Neuron (in vitro differentiated cells): ENCODE measurements around the gene FOXRED2.
"Not testable (repeated sequence)": the region's sequence is repeated elsewhere in the genome, so short reads cannot be mapped to it uniquely, and the experiment has no call there.

Experiments used
- H2AFZ ChIP-seq: one replicate; pipeline ENCODE4 v1.6.1; 2013; ENCODE audit warnings: low read depth, mild to moderate bottlenecking, inconsistent platforms, low read length, moderate library complexity
- H3K27me3 ChIP-seq: one replicate; pipeline ENCODE4 v1.6.1; 2013; ENCODE audit warnings: low read length; ENCODE audit not compliant: insufficient read depth
- H3K36me3 ChIP-seq: one replicate; pipeline ENCODE4 v1.6.1; 2013; ENCODE audit warnings: low read length; ENCODE audit not compliant: insufficient read depth
- H3K4me1 ChIP-seq: one replicate; pipeline ENCODE4 v1.6.1; 2013; ENCODE audit warnings: low read length; ENCODE audit not compliant: insufficient read depth
- H3K4me3 ChIP-seq: 2 replicates; pipeline ENCODE4 v1.5.1; 2013; ENCODE audit warnings: mild to moderate bottlenecking, low read length, moderate library complexity
- H3K9me3 ChIP-seq: one replicate; pipeline ENCODE4 v1.6.1; 2013; ENCODE audit warnings: low read length

FOXRED2 gene

DNA sequence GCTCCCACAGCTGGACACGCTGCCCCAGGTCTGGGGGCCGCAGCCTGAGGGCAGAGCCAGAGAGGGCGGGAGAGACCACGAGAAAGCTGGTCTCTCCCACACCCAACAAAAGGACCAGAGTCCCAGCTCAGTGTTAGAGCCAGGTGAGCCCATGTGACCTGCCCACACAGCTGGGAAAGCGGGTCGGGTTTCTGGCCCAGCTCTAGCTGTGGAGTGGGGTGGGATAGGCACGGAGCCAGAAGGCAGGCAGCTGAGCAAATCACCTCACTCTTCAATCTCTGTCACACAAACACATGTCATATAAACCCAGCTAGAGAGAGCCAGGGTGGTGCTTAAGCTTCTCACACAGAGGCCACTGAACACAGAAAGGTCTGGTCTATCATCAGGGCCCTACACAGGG lies 29.9 kb upstream of the FOXRED2 start:
- Histone ChIP-seq H3K4me1 (peaks cover 7% of the 10 kb centered on the region), H3K4me3 (no peak overlapping the region), H2AFZ (no peak overlapping the region), H3K36me3 (no peaks in the 10 kb centered on the region), H3K9me3 (no peaks in the 10 kb centered on the region), H3K27me3 (no peaks in the 10 kb centered on the region)

DNA sequence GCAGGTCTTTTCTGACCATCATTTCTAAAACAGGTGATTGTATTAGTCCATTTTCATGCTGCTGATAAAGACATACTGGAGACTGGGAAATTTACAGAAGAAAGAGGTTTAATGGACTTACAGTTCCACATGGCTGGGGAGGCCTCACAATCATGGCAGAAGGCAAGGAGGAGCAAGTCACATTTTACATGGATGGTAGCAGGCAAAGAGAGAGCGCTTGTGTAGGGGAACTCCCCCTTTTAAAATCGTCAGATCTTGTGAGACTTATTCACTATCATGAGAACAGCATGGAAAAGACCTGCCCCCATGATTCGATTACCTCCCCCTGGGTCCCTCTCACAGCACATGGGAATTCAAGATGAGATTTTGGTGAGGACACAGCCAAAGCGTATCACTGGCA lies 26.5 kb upstream of the FOXRED2 start:
- not testable (repeated sequence) for H2AFZ ChIP-seq, H3K4me1 ChIP-seq, H3K9me3 ChIP-seq, H3K27me3 ChIP-seq, H3K4me3 ChIP-seq, H3K36me3 ChIP-seq

DNA sequence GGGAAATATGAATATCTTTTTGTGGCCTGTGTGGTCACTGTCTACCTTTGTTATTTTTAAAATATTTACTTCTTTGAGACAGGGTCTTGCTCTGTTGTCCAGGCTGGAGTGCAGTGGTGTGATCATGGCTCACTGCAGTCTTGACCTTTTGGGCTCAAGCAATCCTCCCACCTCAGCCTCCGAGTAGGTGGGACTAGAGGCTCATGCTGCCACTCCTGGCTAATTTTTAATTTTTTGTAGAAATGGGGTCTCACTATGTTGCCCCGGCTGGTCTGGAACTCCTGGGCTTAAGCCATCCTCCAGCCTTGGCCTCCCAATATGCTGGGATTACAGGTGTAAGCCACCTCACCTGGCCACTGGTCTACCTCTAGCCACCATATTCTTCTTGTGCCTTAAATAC lies 25.6 kb upstream of the FOXRED2 start:
- Histone ChIP-seq H2AFZ (no peak overlapping the region), H3K4me3 (no peak overlapping the region), H3K4me1 (peaks cover 13% of the 10 kb centered on the region), H3K9me3 (no peaks in the 10 kb centered on the region), H3K27me3 (no peaks in the 10 kb centered on the region), H3K36me3 (no peaks in the 10 kb centered on the region)

DNA sequence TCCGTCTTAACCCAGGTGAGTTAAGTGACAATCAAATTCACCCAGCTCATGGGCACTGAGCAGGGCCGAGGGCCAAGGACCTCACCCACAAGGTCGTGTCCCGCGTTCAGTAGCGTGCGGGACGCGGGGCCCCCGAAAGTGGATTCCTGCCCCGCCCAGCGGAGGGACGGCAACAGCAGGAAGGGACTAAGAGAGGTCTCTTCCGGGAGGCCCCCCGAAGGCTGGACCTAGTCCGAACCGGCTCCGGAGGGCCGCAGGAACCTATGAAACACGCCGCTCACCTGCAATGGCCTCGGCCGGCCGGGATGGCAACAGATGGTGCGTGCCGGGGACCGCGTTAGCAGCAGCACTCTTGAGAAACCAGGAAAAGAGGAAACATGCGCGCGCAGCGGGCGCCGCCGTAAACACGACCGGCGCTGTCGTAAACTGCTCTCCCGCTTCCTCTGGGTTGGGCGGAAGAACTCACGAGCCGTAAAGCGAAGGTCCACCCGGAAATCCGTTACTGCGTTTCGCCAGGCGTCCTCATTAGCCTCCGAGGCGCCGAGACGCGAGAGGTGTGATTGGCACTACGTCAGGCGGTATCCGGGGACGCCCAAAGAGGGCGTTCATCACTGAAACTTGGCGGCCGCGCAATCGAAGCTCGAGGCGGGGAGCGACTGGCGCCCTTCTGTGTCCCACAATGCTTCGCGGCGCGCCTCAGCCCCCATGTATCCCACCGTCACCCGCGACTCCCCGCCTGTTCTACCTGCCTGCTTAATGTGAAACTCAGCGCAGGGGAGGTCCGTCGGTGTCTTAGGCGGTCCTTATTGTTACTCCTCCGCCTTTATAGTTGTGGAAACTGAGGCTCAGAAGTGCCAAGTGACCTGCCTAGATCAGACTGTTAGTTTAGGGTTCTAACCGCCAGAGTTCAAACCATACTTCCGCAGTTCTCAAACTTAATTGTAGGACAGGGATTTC lies 22.2 kb upstream of the FOXRED2 start, which contains the start of gene EIF3D:
Gene EIF3D, minus strand, starts transcription at position 372 of the 957 bp plus-strand sequence. CDS start 3,045 bp downstream, outside the sequence.
- H3K9me3 ChIP-seq = no peaks in the 10 kb centered on the region
- H3K4me3 ChIP-seq = peak within 1 kb of the TSS; percentile 97
- peak within 1 kb of the TSS; percentile 56 for H2AFZ ChIP-seq
- H3K4me1 ChIP-seq = peaks cover 13% of the 10 kb centered on the region
- peaks cover 28% of the 10 kb centered on the region for H3K36me3 ChIP-seq
- H3K27me3 ChIP-seq = no peaks in the 10 kb centered on the region

DNA sequence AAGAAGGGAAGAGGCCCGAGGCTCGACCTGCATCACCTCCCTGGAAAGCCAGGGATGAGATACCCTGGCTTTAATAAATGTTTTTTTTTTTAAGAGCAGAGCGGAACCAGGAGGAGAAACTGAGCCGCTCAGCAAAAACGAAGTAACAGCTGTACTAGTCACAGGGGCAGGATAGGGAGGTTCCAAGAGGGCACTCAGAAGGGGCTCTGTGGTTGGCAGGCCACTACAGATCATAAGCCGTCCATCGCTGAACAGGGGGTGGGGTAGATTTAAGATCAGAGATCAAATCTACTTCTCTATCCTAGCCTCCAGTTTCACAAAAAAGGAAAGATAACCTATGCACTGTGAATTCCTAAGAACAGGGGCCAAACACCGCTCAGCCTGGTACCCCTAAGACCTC lies 21.5 kb upstream of the FOXRED2 start:
- H3K27me3 ChIP-seq = no peaks in the 10 kb centered on the region
- H3K4me3 ChIP-seq = peak overlapping the region; percentile 97
- H3K9me3 ChIP-seq = no peaks in the 10 kb centered on the region
- peaks cover 13% of the 10 kb centered on the region for H3K4me1 ChIP-seq
- H3K36me3 ChIP-seq = peaks cover 35% of the 10 kb centered on the region
- H2AFZ ChIP-seq = peak overlapping the region; percentile 56

DNA sequence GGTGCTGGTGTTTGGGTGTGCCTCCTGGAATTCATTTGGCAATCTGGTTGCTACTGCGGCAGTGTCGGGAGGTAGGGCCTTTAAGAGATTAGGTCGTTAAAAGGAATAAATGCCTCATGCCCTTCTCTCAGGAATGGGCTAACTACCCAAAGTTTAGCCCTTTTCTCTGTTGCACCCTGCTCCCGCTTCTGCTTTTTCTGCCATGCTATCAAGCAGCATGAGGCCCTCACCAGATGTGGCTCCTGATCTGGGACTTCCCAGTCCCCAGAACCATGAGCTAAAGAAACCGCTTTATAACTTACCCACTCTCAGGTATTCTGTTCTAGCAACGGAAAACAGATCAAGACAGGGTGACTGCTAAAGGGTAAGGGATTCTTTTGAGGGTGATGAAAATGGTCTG lies 15.8 kb upstream of the FOXRED2 start:
- Histone ChIP-seq H3K36me3 (peaks cover 91% of the 10 kb centered on the region), H3K27me3 (no peaks in the 10 kb centered on the region), H3K4me3 (no peak overlapping the region), H2AFZ (no peak overlapping the region), H3K4me1 (no peaks in the 10 kb centered on the region), H3K9me3 (no peaks in the 10 kb centered on the region)

DNA sequence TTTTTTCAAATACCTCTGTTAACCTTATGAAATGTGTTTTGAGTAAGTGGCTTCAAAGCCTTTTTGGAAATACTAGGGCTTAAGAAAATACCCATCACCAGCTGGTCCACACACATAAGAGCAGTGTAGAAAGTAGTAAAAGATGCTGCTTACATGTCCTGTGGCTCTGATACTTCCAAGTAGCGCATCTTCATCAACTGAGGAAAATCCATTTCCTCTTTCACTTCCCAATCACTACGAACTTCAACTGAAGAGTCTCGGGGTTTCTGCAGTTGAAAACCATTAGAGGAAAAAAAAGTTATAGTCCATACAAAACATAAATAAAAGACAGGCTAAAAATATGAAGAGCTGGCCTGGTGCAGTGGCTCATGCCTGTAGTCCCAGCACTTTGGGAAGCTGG lies 13.6 kb upstream of the FOXRED2 start:
- Histone ChIP-seq H3K36me3 (peaks cover 97% of the 10 kb centered on the region), H2AFZ (no peak overlapping the region), H3K27me3 (no peaks in the 10 kb centered on the region), H3K4me1 (no peaks in the 10 kb centered on the region), H3K4me3 (no peak overlapping the region), H3K9me3 (no peaks in the 10 kb centered on the region)

DNA sequence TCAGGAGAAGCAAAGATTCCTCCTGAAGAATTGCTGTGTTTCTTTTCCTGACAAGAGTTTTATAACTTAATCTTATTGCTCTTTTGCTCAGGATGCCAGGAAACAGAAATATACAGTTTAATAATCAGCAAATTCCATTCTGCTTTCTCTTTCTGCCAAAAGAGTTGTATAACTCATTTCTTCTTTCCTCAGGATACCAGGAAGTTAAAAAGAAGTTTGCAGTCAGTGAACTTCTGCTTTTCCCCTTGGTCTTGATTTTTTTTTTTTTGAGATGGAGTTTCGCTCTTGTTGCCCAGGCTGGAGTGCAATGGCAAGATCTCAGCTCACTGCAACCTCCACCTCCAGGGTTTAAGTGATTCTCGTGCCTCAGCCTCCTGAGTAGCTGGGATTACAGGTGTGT lies 13.1 kb upstream of the FOXRED2 start:
- H3K36me3 ChIP-seq = peaks cover 96% of the 10 kb centered on the region

DNA sequence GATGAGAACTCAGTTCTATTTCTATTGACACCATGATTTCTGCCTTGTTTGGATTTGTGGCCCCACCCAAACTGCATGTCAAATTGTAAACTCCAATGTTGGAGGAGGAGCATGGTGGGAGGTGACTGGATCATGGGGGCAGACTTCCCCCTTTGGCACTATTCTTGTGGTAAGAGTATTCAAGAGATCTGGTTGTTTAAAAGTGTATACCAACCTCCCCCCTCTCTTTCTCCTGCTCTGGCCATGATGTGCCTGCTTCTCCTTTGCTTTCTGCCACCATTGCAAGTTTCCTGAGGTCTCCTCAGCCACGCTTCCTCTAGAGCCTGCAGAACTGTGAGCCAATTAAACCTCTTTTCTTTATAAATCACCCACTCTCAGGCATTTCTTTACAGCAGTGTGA lies 7.9 kb upstream of the FOXRED2 start:
- Histone ChIP-seq H3K9me3 (no peaks in the 10 kb centered on the region), H3K27me3 (no peaks in the 10 kb centered on the region), H2AFZ (no peak overlapping the region), H3K4me1 (no peaks in the 10 kb centered on the region), H3K36me3 (peaks cover 89% of the 10 kb centered on the region), H3K4me3 (no peak overlapping the region)

More for the DNA sequence above, 13.1 kb upstream of the FOXRED2 start:
- not testable (repeated sequence) for H3K27me3 ChIP-seq, H3K4me1 ChIP-seq, H2AFZ ChIP-seq, H3K9me3 ChIP-seq, H3K4me3 ChIP-seq

DNA sequence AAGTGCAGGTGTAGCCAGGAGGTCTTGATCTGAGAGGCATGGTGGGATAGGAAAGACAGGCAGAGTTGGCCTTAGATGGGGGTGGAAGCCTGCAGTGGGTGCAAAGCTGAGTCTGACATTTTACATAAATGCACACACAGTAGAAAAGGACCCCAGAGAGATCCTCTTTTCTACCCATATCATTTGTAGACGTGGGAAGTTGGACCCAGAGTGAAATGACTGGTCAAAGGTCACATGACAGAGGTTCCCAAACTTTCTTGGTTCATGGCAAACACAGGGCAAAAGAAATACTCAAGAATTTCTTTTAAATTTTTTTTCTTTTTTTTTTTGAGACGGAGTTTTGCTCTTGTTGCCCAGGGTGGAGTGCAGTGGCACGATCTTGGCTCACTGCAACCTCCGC lies 6.2 kb upstream of the FOXRED2 start:
- Histone ChIP-seq H3K4me3 (no peak overlapping the region), H3K9me3 (no peaks in the 10 kb centered on the region), H3K27me3 (no peaks in the 10 kb centered on the region), H3K4me1 (no peaks in the 10 kb centered on the region), H3K36me3 (peaks cover 71% of the 10 kb centered on the region), H2AFZ (no peak overlapping the region)

DNA sequence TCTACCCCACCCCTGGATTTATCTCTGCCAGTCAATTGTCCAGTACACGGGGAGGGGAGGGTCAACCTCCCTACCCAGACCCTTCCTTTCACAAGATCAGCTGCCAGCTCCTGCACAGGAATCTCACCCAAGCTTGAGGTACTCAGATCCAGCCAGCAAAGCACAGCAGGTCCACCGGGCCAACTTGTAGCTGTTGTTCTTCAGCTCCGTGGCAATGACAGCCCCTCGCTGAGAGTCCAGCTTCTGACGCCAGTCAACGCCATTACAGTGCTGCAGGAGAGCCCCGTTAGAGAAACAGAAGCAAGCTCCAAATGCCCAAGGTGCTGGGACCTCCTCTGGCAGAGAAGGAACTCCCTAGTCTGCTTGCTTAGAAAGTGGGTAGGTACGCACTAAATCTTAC lies 5.5 kb upstream of the FOXRED2 start:
- Histone ChIP-seq H3K36me3 (peaks cover 65% of the 10 kb centered on the region), H3K27me3 (no peaks in the 10 kb centered on the region), H2AFZ (no peak overlapping the region)

DNA sequence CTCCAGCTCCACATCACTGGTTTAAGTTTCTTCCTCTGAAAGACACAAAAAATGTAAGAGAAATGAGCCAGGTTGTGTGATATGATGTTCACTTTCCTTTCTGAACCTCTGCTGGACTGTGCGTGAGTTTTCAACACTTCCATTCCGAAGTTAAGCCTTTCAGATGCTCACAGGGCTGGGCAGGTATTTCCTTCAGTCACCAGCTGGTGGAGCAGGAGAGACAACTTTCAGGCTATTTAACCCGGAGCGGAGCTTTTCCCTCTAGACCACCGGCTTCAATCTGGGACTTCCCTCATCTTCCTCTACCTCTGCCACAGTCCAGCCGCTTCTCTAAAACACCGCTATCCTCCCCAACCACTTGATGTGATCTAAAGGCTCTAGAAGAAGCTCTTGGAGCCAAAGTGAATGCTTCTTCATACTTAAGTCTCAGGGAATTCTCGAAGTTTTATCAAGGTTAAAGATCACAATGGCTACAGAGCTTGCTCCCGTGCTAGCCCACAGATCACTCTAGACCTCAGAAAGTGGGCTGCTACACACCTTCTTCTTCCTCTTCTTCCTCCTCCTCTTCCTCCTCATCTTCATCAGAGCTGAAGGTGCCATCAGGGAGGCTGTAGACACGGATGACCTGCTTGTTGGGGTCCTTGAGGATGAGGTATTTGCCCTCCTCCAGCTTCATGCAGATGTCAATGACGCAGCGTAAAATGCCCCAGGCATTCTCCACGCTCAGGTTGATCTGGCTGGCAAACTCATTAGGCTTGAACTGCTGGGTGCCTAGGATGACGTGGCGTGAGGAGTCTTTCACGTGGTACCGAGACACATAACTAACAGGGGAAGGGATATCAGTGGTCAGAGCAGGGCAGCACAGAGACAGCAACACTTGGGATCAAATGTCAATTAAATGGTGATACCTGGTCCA lies 4.4 kb upstream of the FOXRED2 start:
- Histone ChIP-seq H3K9me3 (no peaks in the 10 kb centered on the region), H2AFZ (no peak overlapping the region), H3K27me3 (no peaks in the 10 kb centered on the region), H3K4me3 (no peak overlapping the region), H3K4me1 (no peaks in the 10 kb centered on the region), H3K36me3 (peaks cover 54% of the 10 kb centered on the region)

More for the DNA sequence above, 5.5 kb upstream of the FOXRED2 start:
- Histone ChIP-seq H3K4me1 (no peaks in the 10 kb centered on the region), H3K4me3 (no peak overlapping the region), H3K9me3 (no peaks in the 10 kb centered on the region)

DNA sequence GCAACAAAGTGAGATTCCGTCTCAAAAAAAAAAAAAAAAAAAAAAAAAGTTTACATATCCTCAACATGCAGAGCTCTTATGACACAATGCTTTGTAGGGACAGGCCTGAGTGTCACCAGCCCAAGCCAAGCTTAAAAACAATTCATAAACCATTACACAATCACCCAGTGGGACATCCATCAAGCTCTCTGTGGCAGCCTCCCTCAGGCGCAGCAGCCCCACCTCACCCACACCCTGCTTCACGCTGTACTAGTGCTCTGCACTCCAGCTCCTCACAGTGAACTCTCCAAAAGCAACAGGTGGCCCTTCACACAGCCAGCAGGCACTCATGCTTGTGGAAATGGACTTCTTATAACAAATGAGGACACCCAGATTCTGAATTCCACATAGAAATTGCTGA lies 3.5 kb upstream of the FOXRED2 start:
- Histone ChIP-seq H3K27me3 (no peaks in the 10 kb centered on the region), H3K4me3 (no peak overlapping the region), H2AFZ (no peak overlapping the region), H3K4me1 (no peaks in the 10 kb centered on the region), H3K36me3 (peaks cover 46% of the 10 kb centered on the region), H3K9me3 (no peaks in the 10 kb centered on the region)
